ENCODE results near the gene SGCD.

DNA sequence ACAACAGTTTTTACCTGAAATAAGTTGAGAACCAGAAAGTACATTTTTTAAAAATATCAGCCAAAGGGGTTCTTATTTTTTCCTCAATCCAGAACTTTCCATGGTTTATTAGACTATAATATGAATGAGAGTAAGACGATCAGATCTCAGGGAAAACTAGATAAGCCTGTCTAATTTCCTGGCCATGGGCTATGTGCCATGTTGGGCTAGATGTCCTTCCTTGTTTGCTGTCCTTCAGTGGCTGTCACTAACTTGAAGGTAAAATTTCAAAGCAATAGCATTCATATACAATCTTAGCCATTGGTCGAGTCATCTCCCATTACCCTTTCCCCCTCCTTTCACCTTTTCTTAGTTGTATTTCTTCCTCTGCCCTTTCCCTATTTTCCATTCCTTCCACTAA lies 343.7 kb downstream of the SGCD start:
- no peak for TF ChIP-seq EZH2phosphoT487 (IDR thresholded peaks at IDR 0.05; ENCODE audit: borderline replicate concordance)
- TF ChIP-seq, protein P1, sequence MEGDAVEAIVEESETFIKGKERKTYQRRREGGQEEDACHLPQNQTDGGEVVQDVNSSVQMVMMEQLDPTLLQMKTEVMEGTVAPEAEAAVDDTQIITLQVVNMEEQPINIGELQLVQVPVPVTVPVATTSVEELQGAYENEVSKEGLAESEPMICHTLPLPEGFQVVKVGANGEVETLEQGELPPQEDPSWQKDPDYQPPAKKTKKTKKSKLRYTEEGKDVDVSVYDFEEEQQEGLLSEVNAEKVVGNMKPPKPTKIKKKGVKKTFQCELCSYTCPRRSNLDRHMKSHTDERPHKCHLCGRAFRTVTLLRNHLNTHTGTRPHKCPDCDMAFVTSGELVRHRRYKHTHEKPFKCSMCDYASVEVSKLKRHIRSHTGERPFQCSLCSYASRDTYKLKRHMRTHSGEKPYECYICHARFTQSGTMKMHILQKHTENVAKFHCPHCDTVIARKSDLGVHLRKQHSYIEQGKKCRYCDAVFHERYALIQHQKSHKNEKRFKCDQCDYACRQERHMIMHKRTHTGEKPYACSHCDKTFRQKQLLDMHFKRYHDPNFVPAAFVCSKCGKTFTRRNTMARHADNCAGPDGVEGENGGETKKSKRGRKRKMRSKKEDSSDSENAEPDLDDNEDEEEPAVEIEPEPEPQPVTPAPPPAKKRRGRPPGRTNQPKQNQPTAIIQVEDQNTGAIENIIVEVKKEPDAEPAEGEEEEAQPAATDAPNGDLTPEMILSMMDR (conservative IDR thresholded peaks at IDR 0.05; ENCODE audit: low read length): no peak

Measured in Loucy (cell line).